ENCODE data around the gene SLC23A2.
"Not testable (repeated sequence)": the region's sequence is repeated elsewhere in the genome, so short reads cannot be mapped to it uniquely, and the experiment has no call there.

The SLC23A2 gene

GRCh38 chr20:5008759-5009158 lies 7.4 kb upstream of the SLC23A2 start:
- no peak for DNase-seq (ENCODE audit: low read depth)

- no peak for DNase-seq (ENCODE audit: low read depth)
These were observed 4.0 kb upstream of the SLC23A2 start for GRCh38 chr20:5005326-5005725.

- DNase-seq (ENCODE audit: low read depth) = not testable (repeated sequence)
These were observed 3.5 kb upstream of the SLC23A2 start for GRCh38 chr20:5004825-5005224.

GRCh38 chr20:5003626-5004025 lies 2.3 kb upstream of the SLC23A2 start:
- DNase-seq (ENCODE audit: low read depth) = no peak

GRCh38 chr20:5002077-5002413 lies 735 bp upstream of the SLC23A2 start:
- no peak for DNase-seq (ENCODE audit: low read depth)

GRCh38 chr20:5000263-5001173 lies 792 bp downstream of the SLC23A2 start:
- peak; percentile 15 for DNase-seq (ENCODE audit: low read depth)

GRCh38 chr20:4999788-5000187 lies 1.5 kb downstream of the SLC23A2 start:
- DNase-seq (ENCODE audit: low read depth) = no peak

- no peak for DNase-seq (ENCODE audit: low read depth)
These were observed 3.1 kb downstream of the SLC23A2 start for GRCh38 chr20:4998160-4998651.

GRCh38 chr20:4997222-4997621 lies 4.1 kb downstream of the SLC23A2 start:
- DNase-seq (ENCODE audit: low read depth) = no peak

GRCh38 chr20:4989570-4989969 lies 11.7 kb downstream of the SLC23A2 start:
- DNase-seq (ENCODE audit: low read depth) = no peak

GRCh38 chr20:4987130-4987529 lies 14.2 kb downstream of the SLC23A2 start:
- no peak for DNase-seq (ENCODE audit: low read depth)

GRCh38 chr20:4985658-4986057 lies 15.7 kb downstream of the SLC23A2 start:
- peak; percentile 40 for DNase-seq (ENCODE audit: low read depth)

GRCh38 chr20:4982281-4982680 lies 19.0 kb downstream of the SLC23A2 start:
- DNase-seq (ENCODE audit: low read depth) = no peak

GRCh38 chr20:4979841-4980410 lies 21.4 kb downstream of the SLC23A2 start:
- DNase-seq (ENCODE audit: low read depth) = no peak

GRCh38 chr20:4978050-4978918 lies 23.0 kb downstream of the SLC23A2 start:
- no peak for DNase-seq (ENCODE audit: low read depth)

GRCh38 chr20:4976014-4976413 lies 25.3 kb downstream of the SLC23A2 start:
- not testable (repeated sequence) for DNase-seq (ENCODE audit: low read depth)

- DNase-seq (ENCODE audit: low read depth) = peak; percentile 90
These were observed 27.8 kb downstream of the SLC23A2 start for GRCh38 chr20:4973330-4974097.

- peak; percentile 26 for DNase-seq (ENCODE audit: low read depth)
These were observed 28.6 kb downstream of the SLC23A2 start for GRCh38 chr20:4972506-4973251.

GRCh38 chr20:4971064-4971463 lies 30.2 kb downstream of the SLC23A2 start:
- no peak for DNase-seq (ENCODE audit: low read depth)

GRCh38 chr20:4967752-4968477 lies 33.4 kb downstream of the SLC23A2 start:
- no peak for DNase-seq (ENCODE audit: low read depth)

Data from iris pigment epithelial cell (primary cell).